HG03097 (cell line): ENCODE measurements around the gene ANKRD28.
"Not testable (repeated sequence)": the region's sequence is repeated elsewhere in the genome, so short reads cannot be mapped to it uniquely, and the experiment has no call there.

Experiments used
- ATAC-seq: cut with Tn5 transposase; IDR thresholded peaks from one replicate; pipeline ENCODE4 v1.9.1; 2021; ENCODE audit not compliant: unreplicated experiment, low FRiP score

ANKRD28 gene

DNA sequence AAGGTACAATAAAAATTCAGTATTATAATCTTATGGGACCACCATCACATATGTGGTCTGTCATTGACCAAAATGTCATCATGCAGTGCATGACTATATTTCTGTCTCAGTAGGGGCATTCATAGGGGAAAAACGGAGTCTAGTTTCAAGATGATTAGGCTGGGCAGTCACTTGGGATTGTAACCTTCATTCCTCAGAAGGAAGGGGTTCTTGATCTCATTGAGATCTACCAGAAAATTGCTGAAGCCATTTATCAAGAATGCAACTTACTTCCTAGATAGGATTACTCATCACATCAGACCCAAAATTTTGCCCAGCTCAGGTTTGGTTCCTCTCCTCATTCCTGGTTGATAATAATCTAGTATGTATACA lies 158.9 kb downstream of the ANKRD28 start:
- ATAC-seq: no peak

DNA sequence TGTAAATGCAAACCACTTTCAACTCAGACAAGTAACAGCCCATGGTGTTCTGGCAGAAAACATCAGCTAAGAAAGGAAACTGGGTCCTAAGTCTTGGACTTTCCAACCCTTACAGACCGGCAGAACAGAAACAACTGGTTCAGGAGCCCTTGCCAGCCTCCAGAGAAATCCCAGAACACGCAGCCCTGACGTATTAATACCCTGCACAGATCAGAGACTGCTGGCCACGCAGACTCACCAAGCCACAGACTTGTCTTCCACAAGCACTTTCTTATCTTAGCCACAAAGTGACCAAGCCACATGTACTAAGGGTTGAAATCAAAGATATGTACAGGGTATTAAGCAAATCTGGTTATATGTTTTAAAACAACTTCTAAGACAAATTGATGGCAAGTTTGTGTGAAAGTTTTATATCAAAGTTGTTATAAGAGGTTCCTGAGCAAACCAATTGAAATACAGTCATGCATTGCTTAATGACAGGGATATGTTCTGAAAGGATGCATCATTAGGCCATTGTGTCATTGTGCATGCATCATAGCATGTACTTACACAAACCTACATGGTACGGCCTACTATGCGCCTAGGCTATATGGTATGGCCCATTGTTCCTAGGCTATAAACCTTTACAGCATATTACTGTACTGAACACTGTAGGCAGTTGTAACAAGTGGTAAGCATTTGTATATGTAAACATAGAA lies 159.4 kb downstream of the ANKRD28 start:
- ATAC-seq: no peak

DNA sequence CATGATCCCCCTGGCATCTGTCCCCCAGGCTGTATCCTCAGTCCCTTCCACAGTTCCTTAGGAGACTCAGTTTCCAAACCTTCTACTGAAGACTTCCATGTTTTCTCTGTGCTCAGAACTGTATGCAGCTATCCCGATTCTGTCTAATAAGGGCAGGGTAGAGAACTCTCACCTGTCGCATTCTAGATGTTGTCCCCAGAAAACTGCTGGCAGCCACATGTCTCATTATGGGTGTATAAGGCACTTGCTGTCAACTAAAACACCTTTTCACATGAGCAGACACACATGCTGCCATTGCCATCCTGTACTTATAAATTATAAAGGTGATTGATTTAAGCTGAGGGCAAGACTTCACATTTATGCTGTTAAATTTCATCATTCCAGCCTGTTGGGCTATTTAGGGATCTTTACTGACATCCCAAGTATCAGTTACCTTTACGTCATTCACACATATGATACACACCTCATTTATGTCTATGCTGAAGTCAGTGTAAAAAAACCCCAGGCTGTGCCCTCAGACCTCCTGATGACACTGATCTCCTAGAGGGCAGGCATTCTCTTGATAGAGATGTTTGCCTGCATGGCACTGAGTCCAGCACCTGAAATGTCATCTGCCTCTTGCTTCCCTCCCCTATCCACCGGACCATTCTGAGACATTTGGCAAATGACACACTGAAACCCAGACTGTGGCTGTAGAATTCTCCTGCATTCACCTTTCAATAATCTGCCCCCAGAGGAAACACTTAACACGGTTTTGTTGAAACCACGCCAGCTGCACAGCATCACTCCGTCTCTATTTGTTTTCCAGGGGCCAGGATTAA lies 160.4 kb downstream of the ANKRD28 start:
- ATAC-seq: peak; percentile 37

DNA sequence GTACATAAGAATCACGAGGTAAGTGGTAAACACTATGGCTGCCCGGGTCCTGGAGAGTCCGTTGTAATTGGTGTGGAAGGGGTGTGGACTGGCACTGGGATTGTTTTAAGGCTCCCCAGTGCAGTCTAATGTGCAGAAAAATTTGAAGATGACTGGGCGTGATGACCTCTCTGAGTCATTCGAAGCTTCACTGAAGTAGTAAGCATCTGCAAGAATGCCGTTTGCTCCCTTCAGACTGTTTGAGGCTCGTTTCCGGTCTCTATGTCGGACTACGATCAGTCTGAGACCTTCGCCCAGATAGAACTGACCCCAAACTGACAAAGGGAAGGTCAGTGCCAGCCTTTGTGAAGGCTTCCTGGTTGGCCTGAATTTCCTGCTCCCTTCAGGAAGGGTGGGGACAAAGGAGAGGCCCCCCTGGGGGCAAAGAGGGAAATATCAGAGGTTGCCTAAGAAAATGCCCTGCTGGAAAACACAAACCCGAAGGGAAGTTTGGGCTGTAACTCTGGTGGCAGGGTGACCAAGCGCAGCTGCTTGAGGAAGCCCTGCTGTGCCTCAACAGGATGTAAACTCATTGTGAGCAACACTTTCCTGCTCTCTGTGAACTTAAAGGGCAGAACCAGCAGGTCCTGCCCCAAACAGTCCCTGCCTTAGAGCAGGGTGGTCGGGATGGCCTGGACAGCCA lies 161.6 kb downstream of the ANKRD28 start:
- no peak for ATAC-seq

DNA sequence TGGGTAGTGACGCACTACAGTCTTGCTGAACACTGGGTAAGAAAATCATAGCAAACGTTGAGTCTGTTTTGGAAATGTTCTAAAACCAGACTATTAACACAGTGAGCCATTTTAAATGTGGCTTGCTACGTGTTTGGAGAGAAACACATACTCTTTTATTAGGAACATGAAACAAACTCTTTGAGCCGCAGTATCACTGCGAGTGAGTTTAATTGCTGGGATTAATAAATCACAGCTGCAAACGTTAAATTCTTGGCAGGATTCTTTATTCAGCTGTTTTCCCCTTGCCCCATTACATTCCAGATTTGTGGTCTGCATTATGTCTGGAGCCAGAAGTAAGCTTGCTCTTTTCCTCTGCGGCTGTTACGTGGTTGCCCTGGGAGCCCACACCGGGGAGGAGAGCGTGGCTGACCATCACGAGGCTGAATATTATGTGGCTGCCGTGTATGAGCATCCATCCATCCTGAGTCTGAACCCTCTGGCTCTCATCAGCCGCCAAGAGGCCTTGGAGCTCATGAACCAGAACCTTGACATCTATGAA lies 162.6 kb downstream of the ANKRD28 start:
- no peak for ATAC-seq

DNA sequence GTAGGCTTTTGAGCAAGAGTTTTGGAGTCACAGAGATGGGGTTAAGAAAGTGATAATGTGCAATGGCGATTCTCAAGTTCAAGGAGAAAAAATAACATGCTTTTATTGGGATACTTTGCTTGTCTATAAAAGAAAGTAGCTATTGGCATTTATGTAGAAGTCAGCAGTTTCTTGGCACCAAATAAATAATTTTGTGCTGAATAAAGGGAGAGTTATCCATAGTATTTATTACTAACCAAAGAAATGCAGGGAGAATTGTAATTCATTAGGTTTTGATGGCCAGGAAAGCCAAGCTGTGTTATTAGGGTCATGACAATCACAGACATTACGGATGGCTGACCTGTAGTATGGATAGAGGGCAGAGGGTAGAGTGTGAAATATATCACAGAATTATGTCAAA lies 163.1 kb downstream of the ANKRD28 start:
- no peak for ATAC-seq

DNA sequence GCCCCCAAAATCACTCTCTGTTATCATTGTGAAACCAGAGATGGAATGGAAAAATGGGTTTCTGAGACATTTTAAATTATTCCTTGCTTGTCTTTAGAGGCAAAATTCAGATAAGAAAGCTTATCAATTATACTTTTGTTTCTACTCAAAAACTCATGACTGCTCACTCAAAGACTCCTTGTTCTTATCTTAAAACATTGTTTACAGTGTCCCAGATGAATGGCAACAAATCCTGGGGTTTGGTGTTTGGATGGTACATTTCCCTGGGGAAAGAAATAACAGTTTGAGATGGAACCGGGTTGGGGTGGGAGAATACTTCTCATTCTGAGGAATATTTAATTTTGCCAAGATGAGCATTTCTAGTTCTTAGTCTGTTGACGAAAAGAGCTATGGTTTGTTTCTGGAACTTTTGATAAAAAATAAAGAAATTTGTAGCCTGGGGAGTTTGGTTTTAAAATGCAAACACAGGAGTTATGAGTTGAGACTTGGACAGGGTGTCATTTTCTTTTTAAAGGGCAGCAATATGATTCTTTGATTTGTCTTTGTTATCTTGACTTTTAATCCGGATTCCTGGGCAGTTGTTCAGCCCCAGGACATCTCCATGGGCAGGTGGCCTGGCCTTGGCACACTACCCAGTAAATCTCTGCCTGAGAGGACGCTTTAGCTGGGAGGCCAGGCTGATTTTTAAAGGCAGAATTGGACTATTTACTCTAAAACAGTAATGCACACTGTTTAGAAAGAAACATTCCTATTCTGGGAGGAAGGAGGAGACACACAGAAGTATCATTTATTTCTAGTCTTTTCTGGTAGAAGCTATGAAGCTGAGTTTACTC lies 163.8 kb downstream of the ANKRD28 start:
- ATAC-seq: no peak

DNA sequence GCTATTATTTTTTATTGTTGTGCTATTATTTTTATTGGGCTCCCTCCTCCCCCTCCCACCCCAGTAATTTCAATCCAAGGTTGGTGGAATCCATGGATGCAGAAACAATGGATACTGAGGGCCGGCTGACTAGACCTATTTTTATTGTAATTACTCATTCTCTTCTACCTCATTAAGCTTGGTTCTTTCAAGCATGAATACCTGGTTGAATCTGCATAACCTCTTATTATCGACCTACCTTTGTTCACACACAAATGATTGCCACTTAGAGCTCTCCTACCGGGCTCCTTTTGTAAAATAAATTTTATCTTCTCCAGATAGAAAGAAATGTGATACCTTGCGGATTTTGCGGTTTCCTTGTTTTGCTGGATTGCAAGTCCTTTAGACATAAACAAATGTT lies 164.6 kb downstream of the ANKRD28 start:
- no peak for ATAC-seq

DNA sequence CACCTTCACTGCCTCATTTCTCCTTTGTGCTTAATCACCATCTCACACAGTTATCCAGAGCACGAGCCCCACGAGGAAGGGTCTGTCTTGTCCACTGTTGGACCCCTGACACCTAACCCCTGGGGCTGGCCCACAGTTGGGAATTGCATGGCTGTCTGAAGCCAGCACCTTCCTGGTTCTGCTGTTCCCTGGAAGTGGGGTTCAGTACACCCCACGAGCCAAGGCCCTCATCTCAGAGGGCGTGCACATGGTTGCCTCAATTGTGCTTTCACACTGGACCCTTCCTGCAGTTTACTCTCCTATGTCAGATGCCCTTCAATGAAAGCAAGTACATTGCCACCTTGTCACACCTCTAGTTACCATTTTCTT lies 165.6 kb downstream of the ANKRD28 start:
- ATAC-seq: no peak

DNA sequence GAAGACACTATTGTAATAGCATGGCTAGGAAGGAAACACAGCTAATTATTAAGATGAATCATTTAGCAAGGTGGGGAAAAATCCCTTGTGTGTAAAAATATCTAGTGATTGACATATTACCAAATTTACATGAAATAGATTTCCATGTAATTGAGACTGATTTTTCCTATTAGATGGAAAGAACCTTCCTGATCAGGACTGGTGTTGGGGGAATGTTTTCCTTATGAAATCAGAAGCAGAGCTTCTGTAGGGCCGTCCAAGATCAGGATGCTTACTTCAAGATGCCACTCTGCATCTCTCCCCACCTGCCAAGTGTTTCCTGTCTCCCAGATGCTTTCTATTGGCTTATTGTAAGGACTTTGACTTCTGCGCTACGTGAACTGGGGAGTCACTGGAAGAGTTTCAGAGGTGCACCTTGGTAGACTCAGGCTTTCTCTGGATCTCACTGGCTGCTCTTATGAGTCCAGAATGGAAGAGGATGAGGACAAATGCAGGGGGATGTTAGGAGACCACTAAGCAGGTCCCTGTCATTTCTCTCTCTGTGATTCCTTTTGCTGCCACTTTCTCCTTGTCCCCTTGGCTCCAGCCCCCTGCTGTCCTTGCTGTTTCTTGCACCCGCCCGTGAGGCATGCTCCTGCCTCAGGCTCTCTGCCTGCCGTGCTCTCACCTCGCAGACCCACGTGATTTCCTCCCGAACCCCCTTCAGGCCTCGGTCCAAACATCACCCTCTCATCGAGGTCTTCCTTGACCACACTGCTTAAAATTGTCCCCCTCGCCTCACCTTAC lies 166.2 kb downstream of the ANKRD28 start:
- no peak for ATAC-seq

DNA sequence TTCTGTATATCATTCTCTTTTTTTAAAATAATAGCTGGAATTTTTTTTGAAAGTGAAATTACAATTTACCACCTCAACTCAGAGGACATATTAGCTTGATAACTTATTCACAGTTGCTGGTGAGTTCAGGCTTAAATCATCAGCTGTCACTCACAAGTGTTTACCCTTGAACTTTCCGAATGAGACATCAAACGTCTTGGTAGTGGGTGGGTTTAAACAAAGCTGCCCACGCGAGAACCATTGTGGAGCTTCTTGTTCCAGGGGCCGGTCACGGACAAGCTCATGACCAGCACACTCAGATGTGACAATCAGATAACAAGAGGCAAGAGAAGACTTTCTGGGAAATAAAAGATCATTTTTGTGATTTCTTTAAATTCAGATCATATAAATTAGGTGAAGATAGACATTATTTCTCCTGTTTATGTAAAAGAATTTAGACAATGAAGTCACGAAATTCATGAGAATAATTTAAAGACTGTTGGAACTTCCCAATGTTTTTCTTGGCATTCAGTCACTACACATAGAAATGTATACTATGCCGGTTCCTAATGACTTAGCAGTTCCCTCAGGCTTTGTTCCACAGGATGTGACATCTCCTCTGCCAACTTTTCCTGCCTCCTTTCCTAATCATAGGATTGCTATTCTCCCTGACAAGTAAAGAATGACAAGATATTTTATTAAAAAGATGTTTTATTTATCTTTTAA lies 167.0 kb downstream of the ANKRD28 start:
- ATAC-seq: peak; percentile 29

DNA sequence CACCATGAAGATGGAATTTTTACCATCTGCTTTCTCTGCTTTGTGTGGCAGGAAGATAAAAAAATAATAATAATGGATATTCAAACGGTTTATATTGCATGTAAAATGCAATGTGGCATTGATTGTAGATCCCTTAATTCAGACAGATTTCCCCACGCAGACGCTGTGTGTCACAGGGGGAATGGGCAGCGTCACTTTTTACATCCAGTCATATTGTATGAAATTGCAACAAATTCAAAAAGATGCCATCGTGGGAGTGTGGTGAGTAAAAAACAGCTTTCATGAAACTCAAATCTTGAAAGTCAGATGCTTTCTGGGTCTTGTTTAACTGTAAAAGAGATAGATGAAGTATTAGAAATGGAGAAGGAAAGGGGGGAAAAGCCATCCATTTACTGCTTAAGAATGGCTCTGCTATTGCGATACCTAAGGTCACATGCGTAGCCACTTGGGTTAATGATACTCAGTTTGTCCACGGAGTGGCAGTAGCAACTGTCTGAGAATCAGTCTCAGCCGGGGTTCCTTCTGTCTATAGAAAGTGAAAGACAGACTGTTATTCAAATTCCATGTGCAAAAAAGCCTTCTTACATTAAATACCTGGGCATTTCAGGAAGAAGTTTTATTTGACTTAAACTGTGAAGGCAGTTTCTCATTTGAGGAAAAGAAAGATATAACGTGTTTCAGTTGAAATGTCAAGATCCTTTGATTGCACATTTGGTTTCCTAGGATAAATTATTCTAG lies 167.8 kb downstream of the ANKRD28 start:
- ATAC-seq: peak; percentile 92

DNA sequence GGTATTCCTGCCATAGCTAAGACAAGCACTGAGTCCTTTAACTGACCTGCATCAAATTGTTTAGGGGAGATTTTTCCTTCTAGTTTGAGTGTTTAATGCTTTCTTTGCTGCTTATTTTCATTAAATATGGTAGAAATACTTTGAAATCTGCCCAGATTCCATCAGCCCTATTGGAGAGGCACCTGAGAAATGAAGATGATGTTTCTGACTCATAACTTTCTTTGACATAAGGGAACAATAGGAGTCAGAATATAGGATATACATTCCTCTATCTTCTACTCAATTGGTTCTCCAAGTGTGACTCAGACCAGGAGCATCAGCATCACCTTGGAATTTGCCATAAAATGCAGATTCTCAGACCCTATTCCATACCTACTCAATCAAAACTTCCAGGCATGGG lies 168.8 kb downstream of the ANKRD28 start:
- ATAC-seq: no peak

DNA sequence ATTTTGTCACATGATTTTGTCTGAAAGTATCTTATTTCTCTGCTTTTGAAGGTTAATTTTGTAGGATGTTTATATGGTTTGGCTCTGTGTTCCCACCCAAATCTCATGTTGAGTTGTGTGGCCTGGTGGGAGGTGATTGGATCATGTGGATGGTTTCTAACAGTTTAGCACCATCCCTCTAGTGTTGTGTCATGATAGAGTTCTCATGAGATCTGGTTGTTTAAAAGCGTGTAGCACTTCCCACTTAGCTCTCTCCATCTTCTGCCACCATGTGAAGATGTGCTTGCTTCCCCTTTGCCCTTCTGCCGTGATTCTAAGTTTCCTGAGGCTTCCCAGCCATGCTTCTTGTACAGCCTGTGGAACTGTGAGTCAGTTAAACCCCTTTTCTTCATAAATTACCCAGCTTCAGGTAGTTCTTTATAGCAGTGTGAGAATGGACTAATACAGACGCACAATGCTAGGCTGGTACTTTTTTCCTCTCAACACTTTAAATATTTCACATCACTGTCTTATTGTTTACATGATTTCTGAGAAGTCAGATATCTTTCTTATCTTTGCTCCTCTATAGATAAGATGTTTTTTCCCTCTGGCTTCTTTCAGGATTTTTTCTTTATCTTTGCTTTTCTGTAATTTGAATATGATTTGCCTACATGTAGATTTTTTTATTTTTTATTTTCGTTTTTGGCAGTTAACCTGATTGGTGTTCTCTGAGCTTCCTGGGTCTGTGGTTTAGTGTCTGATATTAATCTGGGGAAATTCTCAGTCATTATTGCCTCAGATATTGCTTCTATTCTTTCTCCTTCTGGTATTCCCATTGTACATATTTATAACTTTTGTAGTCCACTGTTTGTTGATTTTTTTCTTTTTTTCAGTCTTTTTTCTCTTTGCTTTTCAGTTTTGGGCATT lies 174.0 kb downstream of the ANKRD28 start:
- ATAC-seq: no peak

DNA sequence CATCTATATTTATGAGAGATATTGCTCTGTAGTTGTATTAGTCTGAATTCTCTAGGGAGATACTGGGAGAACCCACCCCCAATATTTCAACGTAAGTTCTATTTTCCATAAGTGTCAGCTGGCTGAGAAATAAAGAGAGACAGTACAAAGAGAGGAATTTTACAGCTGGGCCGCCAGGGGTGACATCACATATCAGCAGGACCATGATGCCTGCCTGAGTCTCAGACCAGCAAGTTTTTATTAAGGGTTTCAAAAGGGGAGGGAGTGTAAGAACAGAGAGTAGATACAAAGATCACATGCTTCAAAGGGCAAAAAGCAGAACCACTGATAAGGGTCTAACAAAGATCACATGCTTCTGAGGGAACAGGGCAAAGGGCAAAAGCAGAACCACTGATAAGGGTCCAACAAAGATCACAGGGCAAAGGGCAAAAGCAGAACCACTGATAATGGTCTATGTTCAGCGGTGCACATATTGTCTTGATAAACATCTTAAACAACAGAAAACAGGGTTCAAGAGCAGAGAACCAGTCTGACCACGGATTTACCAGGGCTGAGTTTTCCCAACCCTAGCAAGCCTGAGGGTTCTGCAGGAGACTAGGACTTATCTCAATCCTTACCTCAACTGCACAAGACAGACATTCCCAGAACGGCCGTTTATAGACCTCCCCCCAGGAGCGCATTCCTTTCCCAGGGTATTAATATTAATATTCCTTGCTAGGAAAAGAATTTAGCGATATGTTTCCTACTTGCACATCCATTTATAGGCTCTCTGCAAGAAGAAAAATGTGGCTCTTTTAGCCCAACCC lies 177.9 kb downstream of the ANKRD28 start:
- not testable (repeated sequence) for ATAC-seq
